ENCODE results near the gene GSK3B.

Gene GSK3B

DNA sequence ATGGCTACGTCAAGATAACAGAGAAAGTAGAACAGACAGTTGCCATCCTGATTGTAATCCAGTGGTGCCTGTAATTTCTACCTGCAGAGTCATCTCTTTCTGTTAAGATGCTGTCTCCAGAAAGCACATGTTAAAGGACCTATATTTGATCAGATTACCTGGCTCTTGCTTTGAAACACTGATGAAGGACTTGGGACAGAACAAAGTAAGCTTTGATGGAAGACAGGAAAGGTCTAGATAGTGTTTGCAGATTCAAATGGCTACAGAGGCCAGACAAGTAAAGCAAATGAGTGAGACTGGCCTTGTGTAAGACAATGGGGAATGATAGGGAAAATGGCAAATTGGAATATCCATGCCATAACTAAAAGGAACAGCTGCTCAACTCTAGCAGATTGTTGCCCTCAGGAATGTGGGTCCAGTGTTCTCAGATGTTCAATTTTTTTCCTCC, 1.8 kb upstream of the GSK3B start:
- no peak for DNase-seq (ENCODE audit: low read depth in 2 of 2)

DNA sequence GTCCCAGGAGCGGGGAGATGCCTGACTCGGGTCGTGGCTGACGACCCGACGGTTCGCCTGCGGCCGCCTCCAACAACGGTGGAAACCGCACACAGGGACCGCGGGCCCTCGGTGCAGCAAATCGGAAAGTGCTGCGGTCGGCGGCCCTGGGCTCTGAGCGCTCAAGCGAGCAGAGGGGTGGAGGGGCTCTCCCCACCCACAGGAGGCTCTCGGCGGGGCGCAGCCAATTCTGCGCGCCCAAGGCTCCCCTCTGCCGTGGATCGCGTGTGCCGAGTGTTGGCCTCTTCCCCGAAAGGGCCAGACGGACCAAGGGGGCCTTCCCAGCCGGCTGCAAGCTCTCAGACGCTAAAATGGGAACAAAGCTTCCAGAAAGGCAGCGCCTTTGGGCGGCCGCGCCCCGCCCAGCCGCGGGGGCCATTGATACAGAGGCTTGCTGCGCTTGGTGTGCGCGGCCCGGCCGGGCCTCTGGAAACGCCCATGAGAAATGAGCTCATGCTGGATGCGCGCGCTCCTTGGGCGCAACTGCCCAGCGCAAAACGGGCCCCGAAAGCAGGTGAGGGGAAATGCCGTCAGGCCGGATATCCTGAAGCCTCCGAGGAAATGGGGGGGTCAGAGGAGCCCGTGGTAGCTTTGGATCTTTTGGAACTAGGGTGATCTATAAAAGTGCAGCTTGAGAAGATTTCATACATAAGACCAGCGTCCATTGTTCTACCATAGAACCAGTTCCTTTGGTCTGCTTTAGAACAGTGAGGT, 1.2 kb upstream of the GSK3B start:
- DNase-seq (ENCODE audit: low read depth in 2 of 2) = peak; percentile 64 to 77

DNA sequence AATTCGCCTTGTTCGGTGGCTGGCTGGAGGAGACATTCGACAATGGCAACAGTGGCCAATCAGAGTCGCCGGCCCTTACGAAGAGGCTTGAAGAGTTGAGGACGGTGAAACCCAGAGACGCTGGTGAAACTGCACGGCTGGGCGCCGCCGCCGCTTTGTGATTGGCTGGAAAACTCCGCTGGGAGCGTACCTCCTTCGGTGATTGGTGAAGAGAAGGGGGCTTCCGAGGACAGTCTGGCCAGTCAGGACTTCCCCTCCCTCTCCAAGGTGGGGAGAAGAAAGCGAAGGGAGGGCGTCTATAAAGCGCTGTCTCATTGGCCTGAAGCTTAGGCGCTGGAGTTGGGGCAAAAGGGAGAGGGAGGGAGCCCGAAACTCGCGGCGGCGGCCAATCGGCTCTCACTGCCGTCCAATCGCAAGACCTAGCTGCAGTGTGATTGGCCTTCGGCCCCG, 554 bp upstream of the GSK3B start:
- DNase-seq (ENCODE audit: low read depth in 2 of 2) = peak; percentile 96 to 99

DNA sequence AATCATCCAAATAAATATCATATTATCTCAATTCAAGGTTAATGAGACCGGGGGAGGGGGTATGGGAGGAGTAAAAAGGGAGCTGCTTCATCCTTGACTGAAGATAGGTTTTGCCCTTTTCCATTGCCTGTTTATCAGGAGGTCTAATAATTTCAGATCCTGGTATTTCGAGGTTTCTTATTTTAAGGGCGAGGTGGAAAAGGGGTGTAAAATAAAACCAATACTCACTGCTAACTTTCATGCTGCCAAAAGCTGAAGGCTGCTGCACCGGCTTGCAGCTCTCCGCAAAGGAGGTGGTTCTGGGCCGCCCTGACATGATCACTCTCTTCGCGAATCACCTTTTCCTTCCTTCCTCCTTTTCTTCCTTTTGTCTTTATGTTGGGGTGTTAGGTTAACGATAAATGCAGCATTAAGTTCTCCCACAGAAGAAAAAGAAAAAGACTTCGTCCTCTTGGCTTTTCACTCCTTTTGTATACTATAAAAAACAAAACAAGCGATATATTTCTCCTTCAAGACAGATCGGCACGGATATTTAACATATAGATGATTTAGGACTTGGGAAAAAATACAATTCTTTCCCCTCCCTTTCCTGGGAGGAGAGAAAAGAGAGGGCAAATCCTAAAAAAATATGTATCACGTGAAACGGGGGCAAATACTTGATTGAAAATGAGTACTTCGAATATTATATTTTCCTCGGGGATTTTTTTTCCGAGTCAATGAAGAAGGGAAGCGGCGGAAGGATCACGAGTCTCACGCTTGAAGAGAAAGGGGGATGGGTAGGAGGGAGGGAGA, 932 bp downstream of the GSK3B start:
- peak in 1 of 2 donors; percentile 5 for DNase-seq (ENCODE audit: low read depth in 2 of 2)

DNA sequence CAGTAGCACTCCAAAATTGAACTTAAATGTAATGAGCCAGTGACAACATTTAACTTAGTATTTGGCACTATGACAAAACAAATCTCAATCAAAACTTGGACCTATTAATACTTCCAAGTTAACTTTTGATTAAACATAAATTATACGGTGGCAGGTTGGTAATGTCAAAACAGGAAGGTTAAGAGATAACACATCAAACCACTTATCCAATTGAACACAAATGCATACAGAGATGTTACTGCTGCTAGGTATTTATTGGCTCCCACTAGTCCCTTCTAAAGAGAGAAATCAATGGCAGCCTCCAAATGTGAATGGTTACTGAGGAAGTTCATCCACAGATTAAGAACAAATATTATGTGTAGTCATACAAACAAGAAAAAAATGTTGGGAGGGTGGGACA, 1.8 kb downstream of the GSK3B start:
- no peak for DNase-seq (ENCODE audit: low read depth in 2 of 2)

DNA sequence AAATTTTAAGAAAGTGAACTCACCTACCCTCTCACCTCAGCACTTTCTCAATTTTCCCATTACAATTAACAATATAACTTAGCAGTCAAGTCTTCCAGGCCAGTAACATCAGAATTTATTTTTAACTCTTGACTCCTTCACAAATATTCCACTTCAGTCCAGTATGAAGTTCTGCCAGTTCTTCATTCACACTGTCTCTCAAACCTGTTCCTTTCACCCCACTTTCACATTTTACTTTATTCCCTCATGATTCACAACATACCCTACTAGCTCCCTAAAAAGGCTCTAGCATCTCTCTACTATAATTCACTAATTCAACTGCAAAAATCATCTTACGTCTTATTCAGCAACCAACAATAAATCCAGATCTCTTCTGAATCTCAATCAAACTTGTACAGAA, 3.8 kb downstream of the GSK3B start:
- DNase-seq (ENCODE audit: low read depth in 2 of 2) = no peak

DNA sequence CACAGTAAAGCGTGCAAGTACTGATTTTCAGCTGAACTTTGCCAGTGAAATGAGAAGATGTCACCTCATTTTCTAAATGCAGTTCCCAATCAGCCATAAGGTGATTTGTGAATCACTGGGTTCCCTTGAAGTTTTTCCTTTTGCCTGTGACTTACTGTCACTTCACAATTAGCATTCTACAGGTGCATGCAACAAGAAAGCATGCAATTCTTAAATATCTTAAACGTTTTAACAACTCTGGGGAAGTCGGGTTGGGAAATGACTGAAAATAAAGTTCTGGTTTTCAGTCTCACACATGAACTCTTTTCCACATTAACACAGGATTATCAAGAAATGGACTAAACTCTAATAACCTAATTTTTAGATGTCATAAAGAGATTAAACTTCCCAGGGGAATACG, 5.2 kb downstream of the GSK3B start:
- DNase-seq (ENCODE audit: low read depth in 2 of 2) = no peak

DNA sequence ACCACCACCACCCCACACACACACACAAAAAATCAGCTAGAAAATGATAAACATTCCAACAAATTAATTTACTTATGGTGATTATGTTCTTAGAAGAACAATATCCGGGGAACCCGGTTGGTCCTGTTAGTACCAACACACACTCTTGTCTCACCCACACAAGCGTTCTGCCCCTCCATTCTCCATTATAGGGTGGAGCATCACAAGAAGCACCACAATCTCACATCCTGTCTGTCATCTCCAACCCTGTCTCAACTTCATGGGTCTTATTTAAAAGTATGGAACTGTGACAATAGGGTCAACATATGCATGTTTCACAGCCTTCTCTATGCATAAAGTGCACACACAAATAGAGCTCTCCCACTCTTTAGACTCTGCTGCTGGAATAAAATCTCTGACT, 5.6 kb downstream of the GSK3B start:
- no peak for DNase-seq (ENCODE audit: low read depth in 2 of 2)

DNA sequence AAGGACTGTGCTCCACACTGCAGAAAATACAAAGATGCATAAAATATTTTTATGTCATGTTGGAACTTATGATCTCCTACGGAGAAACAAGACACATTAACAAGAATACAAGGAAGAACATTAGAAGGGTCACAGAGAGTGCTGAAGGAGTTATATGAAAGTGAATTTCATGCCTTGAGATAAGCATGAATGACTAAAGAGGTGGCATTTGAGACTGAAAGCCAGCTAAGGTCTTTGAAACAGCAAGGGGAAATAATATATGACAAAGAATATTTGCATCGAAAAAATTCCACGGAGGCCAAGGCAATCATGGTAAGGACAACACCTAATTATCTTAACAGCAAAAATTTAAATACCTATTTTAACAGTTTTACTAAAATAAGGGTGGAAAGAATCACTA, 12.5 kb downstream of the GSK3B start:
- DNase-seq (ENCODE audit: low read depth in 2 of 2) = no peak

DNA sequence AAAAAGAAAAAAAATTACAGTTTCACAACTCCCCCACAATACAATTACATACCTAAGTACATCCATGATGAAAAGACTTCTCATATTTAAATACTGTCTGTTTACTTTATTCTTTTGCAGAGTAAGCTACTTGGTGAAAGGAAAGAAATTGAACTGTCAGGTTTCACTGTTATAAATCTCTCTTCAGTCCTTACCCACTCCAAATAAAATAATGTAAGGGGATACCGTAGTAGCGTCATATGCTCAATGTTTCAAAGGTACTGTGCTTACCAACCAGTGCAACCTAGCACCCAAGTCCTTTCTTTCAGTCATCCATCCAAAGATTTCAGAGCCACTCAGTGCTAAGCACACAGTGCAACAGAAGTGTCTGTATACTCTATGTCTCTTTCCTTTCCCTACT, 13.4 kb downstream of the GSK3B start:
- DNase-seq (ENCODE audit: low read depth in 2 of 2) = no peak

DNA sequence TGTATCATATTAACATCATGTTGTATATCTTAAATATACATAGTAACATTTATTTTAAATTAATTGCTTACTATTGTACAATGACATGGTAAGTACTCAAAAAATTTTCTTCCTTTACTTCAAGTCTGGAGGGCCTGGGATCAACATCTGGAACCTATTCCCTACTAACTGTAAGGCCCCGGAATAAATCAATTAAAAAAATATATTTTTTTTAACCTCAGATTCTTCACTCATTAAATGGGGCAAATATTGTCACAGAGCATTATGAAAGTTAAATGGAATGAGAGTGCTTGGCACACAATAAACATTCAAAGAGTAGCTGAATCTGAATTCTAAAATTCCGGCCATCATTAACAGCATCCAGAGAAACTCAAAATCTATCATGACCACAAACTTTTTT, 16.5 kb downstream of the GSK3B start:
- DNase-seq (ENCODE audit: low read depth in 2 of 2) = no peak

DNA sequence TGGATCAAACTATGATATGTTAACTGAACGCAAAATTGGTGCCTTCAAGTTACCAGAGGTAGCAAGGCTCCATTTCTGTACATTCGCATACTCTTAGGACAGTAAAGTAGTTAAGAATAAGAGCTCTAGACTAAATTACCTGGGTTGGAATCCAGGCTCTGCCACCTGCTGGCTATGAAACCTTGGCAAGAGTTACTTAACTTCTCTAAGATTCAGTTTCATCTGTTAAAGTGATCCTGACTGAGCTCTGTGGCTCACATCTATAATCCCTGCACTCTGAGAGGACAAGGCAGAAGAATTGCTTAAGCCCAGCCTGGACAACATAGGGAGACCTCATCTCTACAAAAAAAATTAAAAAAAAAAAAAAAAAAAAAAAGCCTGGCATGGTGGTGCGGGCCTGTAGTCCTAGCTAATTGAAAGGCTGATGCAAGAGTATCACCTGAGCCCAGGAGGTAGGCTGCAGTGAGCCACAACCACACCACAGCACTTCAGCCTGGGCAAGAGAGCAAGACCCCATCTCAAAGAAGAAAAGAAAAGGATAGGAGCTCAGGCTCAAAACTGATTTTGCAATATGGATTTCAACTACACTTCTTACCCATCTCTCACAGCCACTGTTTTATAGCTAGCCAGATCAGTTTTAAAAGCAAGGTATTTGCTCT, 21.3 kb downstream of the GSK3B start:
- no peak for DNase-seq (ENCODE audit: low read depth in 2 of 2)

DNA sequence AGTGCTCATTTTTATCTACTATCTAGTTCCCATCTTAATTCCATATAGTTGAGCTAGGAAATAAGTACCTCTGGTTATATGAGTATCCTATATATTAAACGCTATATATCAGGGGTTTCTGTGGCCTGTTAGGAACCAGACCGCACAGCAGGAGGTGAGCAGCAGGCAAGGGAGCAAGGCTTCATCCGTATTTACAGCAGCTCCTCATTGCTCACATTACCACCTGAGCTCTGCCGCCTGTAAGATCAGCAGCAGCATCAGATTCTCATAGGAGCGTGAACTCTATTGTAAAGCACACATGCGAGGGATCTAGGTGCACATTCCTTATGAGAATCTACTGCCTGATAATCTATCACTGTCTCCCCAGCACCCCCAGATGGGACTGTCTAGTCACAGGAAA, 23.0 kb downstream of the GSK3B start:
- no peak for DNase-seq (ENCODE audit: low read depth in 2 of 2)

DNA sequence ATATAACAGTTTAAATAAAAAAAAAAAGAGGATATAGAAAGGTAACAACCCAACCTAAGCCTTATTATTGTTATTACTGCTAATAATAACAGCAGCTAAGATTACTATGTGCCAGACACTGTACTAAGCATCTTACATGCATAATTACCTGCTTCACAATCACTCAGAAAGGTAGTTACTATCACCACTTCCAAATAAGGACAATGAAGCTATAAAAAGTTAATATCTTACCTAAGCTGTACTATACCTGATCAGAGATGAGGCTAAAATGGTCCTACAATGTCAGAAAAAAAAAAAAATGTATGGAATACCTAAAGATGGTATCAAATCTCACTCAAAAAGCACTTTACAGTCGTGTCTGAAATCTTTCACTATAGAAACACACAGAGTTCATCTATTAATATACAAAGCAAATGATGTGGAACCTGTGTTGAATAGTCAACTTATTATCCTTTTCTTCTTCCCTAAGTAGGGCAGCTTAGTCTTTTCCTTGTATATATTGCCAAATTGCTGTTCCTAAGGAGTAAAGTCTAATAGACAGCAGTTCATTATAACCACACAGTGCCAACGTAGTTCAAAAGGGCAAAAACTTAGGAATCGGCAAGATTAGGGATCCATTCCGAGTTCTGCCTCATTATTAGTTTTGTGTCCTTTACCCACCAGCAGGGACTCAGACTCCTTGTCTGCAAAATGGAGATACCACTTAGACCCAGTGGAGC, 23.8 kb downstream of the GSK3B start:
- no peak for DNase-seq (ENCODE audit: low read depth in 2 of 2)

DNA sequence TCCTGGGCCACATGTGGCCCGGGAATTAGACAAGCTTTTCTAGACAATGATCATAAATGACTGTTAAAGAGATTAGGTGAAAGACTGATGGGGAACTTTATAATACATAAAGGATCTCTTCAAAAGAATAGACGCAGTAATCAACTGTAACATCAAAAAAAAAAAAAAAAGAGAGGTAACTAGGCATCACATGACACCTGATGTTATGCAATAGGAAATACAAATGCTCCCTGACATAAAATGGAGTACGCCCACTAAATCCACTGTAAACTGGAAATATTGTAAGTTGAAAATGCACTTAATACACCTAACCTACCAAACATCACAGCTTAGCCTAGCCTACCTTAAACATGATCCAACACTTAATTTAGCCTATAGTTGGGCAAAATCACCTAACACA, 27.2 kb downstream of the GSK3B start:
- DNase-seq (ENCODE audit: low read depth in 2 of 2) = no peak

DNA sequence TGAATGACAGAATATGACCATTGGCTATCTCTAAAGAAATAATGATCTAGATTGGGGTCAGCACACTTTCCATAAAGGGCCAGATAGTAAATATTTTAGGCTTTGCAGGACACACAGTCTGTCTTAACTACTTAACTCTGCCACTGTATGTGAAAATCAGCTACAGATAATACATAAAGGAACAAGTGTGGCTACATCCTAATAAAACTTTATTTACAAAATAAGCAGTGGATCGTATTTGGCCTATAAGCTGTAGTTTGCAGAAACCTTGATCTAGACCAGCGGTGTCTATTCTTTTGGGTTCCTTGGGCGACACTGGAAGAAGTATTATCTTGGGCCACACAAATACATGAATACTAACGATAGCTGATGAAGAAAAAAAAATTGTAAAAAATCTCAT, 27.6 kb downstream of the GSK3B start:
- DNase-seq (ENCODE audit: low read depth in 2 of 2) = no peak

DNA sequence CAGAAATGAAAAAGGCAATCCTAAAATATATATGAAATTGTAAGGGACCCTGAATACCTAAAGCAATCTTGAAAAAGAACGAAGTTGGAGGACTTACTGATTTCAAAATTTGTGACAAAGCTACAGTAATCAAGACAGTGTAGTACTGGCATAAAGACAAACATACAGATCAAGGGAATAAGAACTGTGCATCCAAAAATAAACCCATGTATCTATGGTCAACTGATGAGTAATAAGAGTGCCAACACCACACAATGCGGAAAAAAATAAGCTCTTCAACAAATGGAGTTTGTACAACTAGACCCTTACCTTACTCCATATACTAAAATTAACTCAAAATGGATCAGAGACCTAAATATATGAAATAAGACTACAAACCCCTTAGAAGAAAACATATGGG, 29.6 kb downstream of the GSK3B start:
- no peak for DNase-seq (ENCODE audit: low read depth in 2 of 2)

DNA sequence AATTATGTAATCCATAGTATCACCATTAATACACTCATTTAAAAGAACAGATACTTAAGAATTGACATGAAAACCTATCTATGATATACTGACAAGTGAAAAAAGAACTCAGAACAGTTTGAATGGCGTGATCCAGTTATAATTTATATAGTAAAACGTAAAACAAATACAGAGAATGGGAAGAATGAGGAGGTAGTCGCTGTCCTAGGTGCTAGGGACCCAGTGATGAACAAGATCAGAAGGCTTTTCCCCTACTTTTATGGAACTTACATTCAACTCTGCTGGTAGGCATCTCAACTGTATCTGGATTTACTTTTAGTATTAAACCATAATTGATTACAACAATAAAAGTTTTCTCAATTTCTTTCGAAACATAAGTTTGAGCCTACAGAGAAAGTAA, 31.8 kb downstream of the GSK3B start:
- no peak for DNase-seq (ENCODE audit: low read depth in 2 of 2)

DNA sequence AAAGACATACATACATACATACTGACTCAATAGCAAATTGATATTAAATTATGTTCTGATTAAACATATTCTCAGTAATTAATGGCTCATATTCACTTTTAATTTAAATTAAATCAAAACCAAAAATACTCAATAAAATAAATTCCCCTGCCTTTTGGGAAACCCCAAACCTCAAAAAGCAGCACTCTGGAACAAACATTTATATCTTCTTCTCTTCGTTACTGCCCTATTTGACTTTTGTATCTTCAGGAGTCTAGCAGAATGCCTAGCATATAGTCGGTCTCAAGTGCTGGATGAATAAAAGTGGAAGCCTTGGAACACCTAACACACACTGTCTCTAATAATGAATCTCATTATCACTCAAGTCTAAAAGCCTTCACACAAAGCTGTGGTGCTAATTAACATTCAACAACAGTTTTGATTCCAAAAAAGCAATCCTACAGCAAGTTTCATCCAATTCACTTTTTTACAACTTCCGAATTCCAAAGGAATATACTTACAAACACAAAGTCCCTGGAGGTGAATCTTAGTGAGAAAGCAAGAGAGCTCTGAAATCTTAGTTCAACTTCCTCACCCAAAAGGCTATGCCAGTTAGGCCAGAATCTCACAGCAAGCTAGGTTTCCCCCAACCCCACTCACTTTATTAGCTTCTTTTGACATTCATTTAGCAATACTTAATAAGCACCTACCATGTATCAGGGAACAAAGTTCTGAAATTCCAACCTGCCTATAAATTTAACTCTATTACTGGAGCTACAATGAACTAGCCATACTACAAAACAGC, 35.0 kb downstream of the GSK3B start:
- DNase-seq (ENCODE audit: low read depth in 2 of 2) = no peak

DNA sequence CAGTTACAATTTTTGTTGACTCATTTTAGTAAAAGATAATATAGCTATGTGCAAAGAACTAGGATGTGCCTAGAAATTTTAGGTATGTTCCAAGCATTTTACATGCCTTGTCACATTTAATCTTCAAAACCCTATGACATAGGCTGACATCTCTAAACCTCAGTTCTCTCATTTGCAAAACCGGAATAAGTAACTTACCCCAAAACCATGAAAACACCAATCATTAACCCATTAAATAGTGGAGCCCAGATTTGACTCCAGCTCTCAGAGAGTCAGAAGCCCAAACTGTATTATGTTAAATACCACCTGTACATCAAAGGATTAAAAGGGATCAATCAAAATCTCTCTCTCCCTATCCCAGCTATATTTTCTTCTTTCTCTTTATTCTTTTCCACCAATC, 36.6 kb downstream of the GSK3B start:
- no peak for DNase-seq (ENCODE audit: low read depth in 2 of 2)

DNA sequence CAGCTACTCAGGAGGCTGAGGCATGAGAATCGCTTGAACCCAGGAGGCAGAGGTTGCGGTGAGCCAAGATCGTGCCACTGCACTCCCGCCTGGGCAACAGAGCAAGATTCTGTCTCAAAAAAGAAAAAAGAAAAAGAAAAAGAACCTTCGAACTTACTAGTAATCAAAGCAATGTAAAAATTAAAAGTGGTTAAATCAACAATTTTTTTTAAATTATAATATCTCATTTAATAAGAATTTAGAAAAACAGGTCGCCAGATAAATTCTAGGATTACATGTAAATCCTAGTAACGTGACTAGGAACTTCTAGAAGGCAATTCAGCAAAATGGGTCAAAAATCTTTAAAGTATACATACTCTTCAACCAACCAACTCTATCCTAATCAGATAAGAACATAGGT, 37.2 kb downstream of the GSK3B start:
- DNase-seq (ENCODE audit: low read depth in 2 of 2) = no peak

All from stimulated activated CD8-positive, alpha-beta memory T cell treated with anti-CD3 and anti-CD28 coated beads, Interleukin-7, amount 100 ng/mL, for 4 hours (primary cell).